Adrenal gland (tissue), 5 donors: ENCODE data around the gene COPZ2.
"Not testable (repeated sequence)": the region's sequence is repeated elsewhere in the genome, so short reads cannot be mapped to it uniquely, and the experiment has no call there.

Experiments
- CTCF ChIP-seq, 6 experiments: fragments of 450-650 bp in 4 of 6; fragments of 200-600 bp in 2 of 6; sonication (generic) in 1 of 6; IDR thresholded peaks; 1 replicate in 5 of 6; 2 replicates in 1 of 6; pipeline versions ENCODE4 v1.5.1 to v1.8.0; 2016 to 2021; ENCODE audit warnings: antibody characterized with exemption in 6 of 6, mild to moderate bottlenecking in 2 of 6, moderate library complexity in 1 of 6
- POLR2A ChIP-seq, 2 donors: fragments of 450-650 bp; IDR thresholded peaks; one replicate each; pipeline ENCODE4 v1.6.1; 2017; ENCODE audit warnings: antibody characterized with exemption in 2 of 2, mild to moderate bottlenecking in 2 of 2, moderate library complexity in 1 of 2
- donor health status: DM: no; HTN: no; CAD: no.

GRCh38 chr17:48073566-48074094, 36.0 kb upstream of the COPZ2 start:
- TF ChIP-seq CTCF, POLR2A (IDR thresholded peaks at IDR 0.05): not testable (repeated sequence)
